Glutamatergic neuron (in vitro differentiated cells): ENCODE data around the gene PLXDC2. TPM values are rescaled to one million over a fixed set of nuclear protein-coding genes. Genes with fewer than 3 reads are reported as not detected.

Source experiments
- DNase-seq: peaks from one replicate; pipeline ENCODE4 v3.0.0; 2022
- H3K27ac Mint-ChIP-seq: one replicate; pipeline ENCODE4 v1.8.0; 2020; ENCODE audit warnings: mild to moderate bottlenecking, mixed read lengths, inconsistent platforms; ENCODE audit not compliant: unreplicated experiment
- H3K27me3 Mint-ChIP-seq: one replicate; pipeline ENCODE4 v1.8.0; 2020; ENCODE audit warnings: mild to moderate bottlenecking, moderate library complexity, mixed read lengths, inconsistent platforms; ENCODE audit not compliant: unreplicated experiment
- H3K36me3 Mint-ChIP-seq: one replicate; pipeline ENCODE4 v1.8.0; 2020; ENCODE audit warnings: mild to moderate bottlenecking, mixed read lengths, inconsistent platforms; ENCODE audit not compliant: unreplicated experiment
- H3K4me1 Mint-ChIP-seq: one replicate; pipeline ENCODE4 v1.8.0; 2020; ENCODE audit warnings: mild to moderate bottlenecking, low read depth, mixed read lengths, inconsistent platforms; ENCODE audit not compliant: unreplicated experiment
- H3K4me3 Mint-ChIP-seq: one replicate; pipeline ENCODE4 v1.8.0; 2020; ENCODE audit warnings: mild to moderate bottlenecking, mixed read lengths, inconsistent platforms; ENCODE audit not compliant: unreplicated experiment
- H3K9me3 Mint-ChIP-seq: one replicate; pipeline ENCODE4 v1.8.0; 2020; ENCODE audit warnings: mild to moderate bottlenecking, moderate library complexity, mixed read lengths, inconsistent platforms; ENCODE audit not compliant: unreplicated experiment
- CTCF ChIP-seq: fragments of 200-600 bp; sonication (generic); IDR thresholded peaks from one replicate; pipeline ENCODE4 v1.5.0; 2021; ENCODE audit not compliant: partially characterized antibody, unreplicated experiment
- total RNA-seq: library from RNA; stranded (reverse); fragmentation: NEBNext Ultra II Directional; extraction: Animal tissue kit (Norgen Biotek cat#: 25700); gene quantifications from one replicate; pipeline ENCODE4 v1.2.1, GENCODE V29; 2021; ENCODE audit not compliant: unreplicated experiment

The PLXDC2 gene
- total RNA-seq, 1 donor from 2014 or later, result 3.9 TPM

DNA sequence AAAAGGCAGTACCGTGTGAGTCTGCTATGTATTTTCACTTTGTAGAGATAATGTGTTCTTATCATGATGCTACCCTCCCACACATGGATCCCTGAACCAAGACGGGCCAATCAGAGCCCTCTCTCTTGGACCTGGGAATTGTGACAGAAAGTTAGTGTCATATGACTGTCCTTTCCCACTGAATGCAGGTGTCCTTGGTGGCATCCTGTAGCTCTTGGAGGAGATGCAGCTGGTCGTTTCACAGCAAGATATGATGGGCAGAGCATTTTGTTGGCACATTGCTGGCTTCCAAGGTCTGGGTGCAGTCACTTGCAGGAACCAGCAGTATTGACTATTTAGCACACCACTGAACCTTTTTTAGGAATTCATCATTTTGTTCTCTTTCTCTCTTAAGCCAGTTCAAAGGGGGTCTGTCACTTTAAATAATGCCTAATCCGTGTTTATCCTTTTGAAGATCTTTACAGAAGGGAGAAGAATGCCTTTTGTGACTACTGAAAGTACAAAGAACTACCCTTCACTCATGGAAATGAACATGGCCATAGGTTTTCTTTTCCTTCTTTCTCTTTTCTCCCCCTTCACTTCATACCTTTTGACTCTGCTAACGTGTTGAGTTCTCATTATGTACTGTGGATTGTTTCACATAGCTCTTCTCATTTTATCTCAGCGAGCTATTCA is 125.1 kb downstream of the PLXDC2 start:
- no peak overlapping the region for H3K27ac Mint-ChIP-seq
- no peak for DNase-seq

DNA sequence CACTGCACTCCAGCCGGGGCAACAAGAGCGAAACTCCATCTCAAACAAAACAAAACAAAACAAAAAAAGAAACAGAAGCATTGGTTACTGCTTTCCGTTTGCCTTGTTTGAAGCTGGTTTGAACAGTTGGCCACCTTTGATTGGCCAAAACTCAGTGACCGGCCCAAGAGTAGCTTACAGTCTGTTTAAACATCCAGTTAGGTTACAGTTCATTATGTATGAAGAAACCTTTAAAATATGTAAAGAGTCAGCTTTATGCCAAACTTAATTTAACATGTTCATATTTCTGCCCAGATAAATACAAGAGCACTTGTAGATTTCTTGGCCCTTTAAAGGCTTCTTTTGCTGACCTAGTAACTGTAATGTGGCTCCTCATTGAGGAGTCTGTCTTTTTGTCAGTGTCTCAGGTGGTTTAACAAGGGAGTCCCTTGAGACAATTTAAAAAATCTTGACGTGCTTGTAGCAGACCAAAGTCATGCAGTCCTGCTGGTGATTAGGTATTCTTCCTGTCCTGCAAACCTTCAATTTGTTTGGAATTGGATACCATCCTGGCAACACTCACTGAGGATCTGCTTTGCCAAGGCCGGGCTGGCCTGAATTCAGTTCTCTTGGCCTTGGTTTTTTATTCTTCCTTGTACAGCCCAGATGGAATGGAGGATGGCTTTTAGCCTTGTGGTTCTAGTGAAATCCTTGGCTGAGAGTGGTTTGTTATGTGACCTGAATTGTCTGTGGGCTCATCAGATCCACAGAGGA is 128.9 kb downstream of the PLXDC2 start:
- no peak for TF ChIP-seq CTCF
- DNase-seq, result no peak
- Mint-ChIP-seq H3K9me3 (peaks cover 1% of the 10 kb centered on the region), H3K36me3 (no peaks in the 10 kb centered on the region), H3K4me3 (no peak overlapping the region), H3K27ac (no peak overlapping the region), H3K4me1 (no peaks in the 10 kb centered on the region), H3K27me3 (no peaks in the 10 kb centered on the region)

More for the DNA sequence above, 125.1 kb downstream of the PLXDC2 start:
- H3K9me3 Mint-ChIP-seq, result no peaks in the 10 kb centered on the region
- H3K27me3 Mint-ChIP-seq, result no peaks in the 10 kb centered on the region
- no peak overlapping the region for H3K4me3 Mint-ChIP-seq
- H3K4me1 Mint-ChIP-seq, result no peaks in the 10 kb centered on the region
- no peaks in the 10 kb centered on the region for H3K36me3 Mint-ChIP-seq
- TF ChIP-seq CTCF, result no peak

DNA sequence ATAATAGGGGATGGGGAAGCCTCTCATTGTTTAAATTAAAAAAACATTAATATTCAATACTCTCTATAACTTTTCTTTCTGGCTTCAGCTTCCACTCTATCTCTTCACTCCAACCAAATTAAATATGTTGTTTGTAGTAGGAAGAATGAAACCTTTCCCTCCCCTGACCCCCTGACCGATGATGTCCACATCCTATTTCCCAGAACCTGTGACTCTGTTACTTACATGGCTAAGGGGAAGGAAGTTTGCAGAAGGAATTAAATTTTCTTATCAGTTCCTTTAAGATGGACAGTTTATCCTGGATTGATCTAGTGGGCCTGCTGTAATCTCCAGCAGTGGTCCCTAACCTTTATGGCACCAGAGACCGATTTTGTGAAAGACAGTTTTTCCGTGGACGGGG is 130.0 kb downstream of the PLXDC2 start:
- H3K4me3 Mint-ChIP-seq, result no peak overlapping the region
- no peak for TF ChIP-seq CTCF
- no peak for DNase-seq
- H3K27ac Mint-ChIP-seq, result no peak overlapping the region
- no peaks in the 10 kb centered on the region for H3K27me3 Mint-ChIP-seq
- peaks cover 7% of the 10 kb centered on the region for H3K4me1 Mint-ChIP-seq
- H3K36me3 Mint-ChIP-seq, result no peaks in the 10 kb centered on the region
- peaks cover 3% of the 10 kb centered on the region for H3K9me3 Mint-ChIP-seq

GRCh38 chr10:19946791-19947190 is 130.6 kb downstream of the PLXDC2 start:
- no peak for TF ChIP-seq CTCF
- no peak overlapping the region for H3K4me3 Mint-ChIP-seq
- H3K27ac Mint-ChIP-seq, result no peak overlapping the region
- H3K27me3 Mint-ChIP-seq, result no peaks in the 10 kb centered on the region
- H3K9me3 Mint-ChIP-seq, result peaks cover 3% of the 10 kb centered on the region
- no peak for DNase-seq
- no peaks in the 10 kb centered on the region for H3K36me3 Mint-ChIP-seq
- peaks cover 13% of the 10 kb centered on the region for H3K4me1 Mint-ChIP-seq

DNA sequence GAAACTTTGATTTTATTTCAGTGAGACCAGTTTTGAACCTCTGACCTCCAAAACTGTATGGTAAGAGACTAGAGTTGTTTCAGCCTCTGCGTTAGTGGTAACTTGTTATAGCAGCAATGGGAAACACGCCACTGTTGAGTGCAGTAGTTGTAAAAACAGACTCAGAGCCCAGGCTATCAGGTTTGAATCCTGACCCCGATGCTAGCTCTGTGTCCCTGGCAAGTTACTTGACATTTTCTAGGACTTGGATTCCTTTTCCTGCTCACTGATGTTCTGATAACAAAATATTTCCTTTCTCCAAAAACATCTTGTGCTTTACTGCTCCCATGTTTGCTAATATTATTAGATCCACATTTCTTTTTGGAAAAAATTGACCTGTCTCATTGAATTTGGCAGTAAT is 131.0 kb downstream of the PLXDC2 start:
- no peak for TF ChIP-seq CTCF
- H3K9me3 Mint-ChIP-seq, result peaks cover 5% of the 10 kb centered on the region
- no peak overlapping the region for H3K27ac Mint-ChIP-seq
- H3K4me3 Mint-ChIP-seq, result no peak overlapping the region
- H3K4me1 Mint-ChIP-seq, result peaks cover 14% of the 10 kb centered on the region
- no peak for DNase-seq
- no peaks in the 10 kb centered on the region for H3K36me3 Mint-ChIP-seq
- H3K27me3 Mint-ChIP-seq, result no peaks in the 10 kb centered on the region
